WTC11 (cell line): ENCODE measurements around the gene SIGMAR1. TPM values are rescaled to one million over a fixed set of nuclear protein-coding genes. Genes with fewer than 3 reads are reported as not detected.

ENCODE experiments used
- ATAC-seq: fragments of 200-7000 bp; cut with Tn5 transposase; 2 replicates; pipeline ENCODE4 v1.10.0; 2021; ENCODE audit warnings: mild to moderate bottlenecking, moderate library complexity
- CTCF ChIA-PET: fragments of 300-600 bp; sonication (Branson Sonifier 250); formaldehyde crosslinking; loops from one replicate; lab custom pipeline; 2021; ENCODE audit warnings: antibody characterized with exemption; lab: Charles Lee
- POLR2A ChIA-PET: fragments of 350-600 bp; sonication (Branson Sonifier 250); formaldehyde crosslinking; loops from one replicate; lab custom pipeline; 2021; ENCODE audit warnings: antibody characterized with exemption; lab: Charles Lee
- DNase-seq: peaks from one replicate; pipeline ENCODE4 v3.0.0; 2021; ENCODE audit warnings: low spot score
- H3K27ac Mint-ChIP-seq: 2 replicates; pipeline ENCODE4 v1.8.0; 2021; ENCODE audit warnings: mixed read lengths
- H3K27me3 Mint-ChIP-seq: 2 replicates; pipeline ENCODE4 v1.8.0; 2021; ENCODE audit warnings: low read depth, mild to moderate bottlenecking, moderate library complexity, mixed read lengths
- H3K36me3 Mint-ChIP-seq: 2 replicates; pipeline ENCODE4 v1.8.0; 2021; ENCODE audit warnings: mixed read lengths
- H3K4me1 Mint-ChIP-seq: 2 replicates; pipeline ENCODE4 v1.8.0; 2022; ENCODE audit warnings: mixed read lengths
- H3K4me3 Mint-ChIP-seq: 2 replicates; pipeline ENCODE4 v1.8.0; 2021; ENCODE audit warnings: mild to moderate bottlenecking, moderate library complexity, mixed read lengths
- H3K9me3 Mint-ChIP-seq: 2 replicates; pipeline ENCODE4 v1.8.0; 2021; ENCODE audit warnings: mixed read lengths
- CTCF ChIP-seq: fragments of 200-600 bp; IDR thresholded peaks from 2 replicates; pipeline ENCODE4 v1.8.0; 2022; ENCODE audit warnings: antibody characterized with exemption
- IRF2 ChIP-seq: sonication (generic); formaldehyde crosslinking; IDR thresholded peaks from 2 replicates; pipeline ENCODE4 v1.8.0; 2022; ENCODE audit warnings: low read depth, missing genetic modification reagents, borderline replicate concordance
- KAT7 ChIP-seq: sonication (generic); formaldehyde crosslinking; IDR thresholded peaks from 2 replicates; pipeline ENCODE4 v1.8.1; 2023; ENCODE audit warnings: missing genetic modification reagents, mild to moderate bottlenecking, borderline replicate concordance
- MYBL2 ChIP-seq: sonication (generic); formaldehyde crosslinking; IDR thresholded peaks from 2 replicates; pipeline ENCODE4 v1.8.1; 2023; ENCODE audit warnings: mild to moderate bottlenecking, moderate library complexity, missing genetic modification reagents
- NFYB ChIP-seq: sonication (generic); formaldehyde crosslinking; conservative IDR thresholded peaks from 2 replicates; pipeline ENCODE4 v1.8.0; 2022; ENCODE audit warnings: low read depth, missing genetic modification reagents
- NR1H2 ChIP-seq: sonication (generic); formaldehyde crosslinking; IDR thresholded peaks from 2 replicates; pipeline ENCODE4 v1.9.0; 2021; ENCODE audit warnings: mild to moderate bottlenecking, moderate library complexity, missing genetic modification reagents
- NR3C1 ChIP-seq: sonication (generic); formaldehyde crosslinking; conservative IDR thresholded peaks from 2 replicates; pipeline ENCODE4 v1.8.1; 2023; ENCODE audit warnings: low read depth, mild to moderate bottlenecking, missing genetic modification reagents
- PREB ChIP-seq: sonication (generic); formaldehyde crosslinking; IDR thresholded peaks from 2 replicates; pipeline ENCODE4 v1.8.1; 2022; ENCODE audit warnings: mild to moderate bottlenecking, missing genetic modification reagents, moderate library complexity, borderline replicate concordance
- SMAD4 ChIP-seq: sonication (generic); formaldehyde crosslinking; IDR thresholded peaks from 2 replicates; pipeline ENCODE4 v1.8.0; 2022; ENCODE audit warnings: mild to moderate bottlenecking, missing genetic modification reagents
- TEAD4 ChIP-seq: sonication (generic); formaldehyde crosslinking; IDR thresholded peaks from 2 replicates; pipeline ENCODE4 v1.8.0; 2022; ENCODE audit warnings: mild to moderate bottlenecking, missing genetic modification reagents
- ZNF138 ChIP-seq: sonication (generic); formaldehyde crosslinking; conservative IDR thresholded peaks from 2 replicates; pipeline ENCODE4 v1.8.1; 2022; ENCODE audit warnings: mild to moderate bottlenecking, moderate library complexity, missing genetic modification reagents
- ZNF219 ChIP-seq: sonication (generic); formaldehyde crosslinking; IDR thresholded peaks from 2 replicates; pipeline ENCODE4 v1.8.0; 2023; ENCODE audit warnings: missing genetic modification reagents, mild to moderate bottlenecking, borderline replicate concordance
- total RNA-seq: library from RNA; stranded (reverse); gene quantifications from 3 replicates; pipeline ENCODE4 v1.2.3, GENCODE V29; 2021
- TF ChIP-seq, protein P1 (sequence below): sonication (generic); formaldehyde crosslinking; IDR thresholded peaks from 2 replicates; pipeline ENCODE4 v1.8.0; 2023; ENCODE audit warnings: missing genetic modification reagents, mild to moderate bottlenecking, borderline replicate concordance
- TF ChIP-seq, protein P2 (sequence below): sonication (generic); formaldehyde crosslinking; IDR thresholded peaks from 2 replicates; pipeline ENCODE4 v1.8.1; 2022; ENCODE audit warnings: low read depth, mild to moderate bottlenecking, moderate library complexity, missing genetic modification reagents, borderline replicate concordance
- TF ChIP-seq, protein P3 (sequence below): sonication (generic); formaldehyde crosslinking; IDR thresholded peaks from 2 replicates; pipeline ENCODE4 v1.8.0; 2022; ENCODE audit warnings: mild to moderate bottlenecking, missing genetic modification reagents
- TF ChIP-seq, protein P4 (sequence below): fragments of 250-450 bp; sonication (Bioruptor Pico); conservative IDR thresholded peaks from 2 replicates; pipeline ENCODE4 v1.9.0; 2021; ENCODE audit warnings: mild to moderate bottlenecking

Gene SIGMAR1
- total RNA-seq, 1 experiment from 2014 or later, result 108 TPM

- TF ChIP-seq, protein P1, sequence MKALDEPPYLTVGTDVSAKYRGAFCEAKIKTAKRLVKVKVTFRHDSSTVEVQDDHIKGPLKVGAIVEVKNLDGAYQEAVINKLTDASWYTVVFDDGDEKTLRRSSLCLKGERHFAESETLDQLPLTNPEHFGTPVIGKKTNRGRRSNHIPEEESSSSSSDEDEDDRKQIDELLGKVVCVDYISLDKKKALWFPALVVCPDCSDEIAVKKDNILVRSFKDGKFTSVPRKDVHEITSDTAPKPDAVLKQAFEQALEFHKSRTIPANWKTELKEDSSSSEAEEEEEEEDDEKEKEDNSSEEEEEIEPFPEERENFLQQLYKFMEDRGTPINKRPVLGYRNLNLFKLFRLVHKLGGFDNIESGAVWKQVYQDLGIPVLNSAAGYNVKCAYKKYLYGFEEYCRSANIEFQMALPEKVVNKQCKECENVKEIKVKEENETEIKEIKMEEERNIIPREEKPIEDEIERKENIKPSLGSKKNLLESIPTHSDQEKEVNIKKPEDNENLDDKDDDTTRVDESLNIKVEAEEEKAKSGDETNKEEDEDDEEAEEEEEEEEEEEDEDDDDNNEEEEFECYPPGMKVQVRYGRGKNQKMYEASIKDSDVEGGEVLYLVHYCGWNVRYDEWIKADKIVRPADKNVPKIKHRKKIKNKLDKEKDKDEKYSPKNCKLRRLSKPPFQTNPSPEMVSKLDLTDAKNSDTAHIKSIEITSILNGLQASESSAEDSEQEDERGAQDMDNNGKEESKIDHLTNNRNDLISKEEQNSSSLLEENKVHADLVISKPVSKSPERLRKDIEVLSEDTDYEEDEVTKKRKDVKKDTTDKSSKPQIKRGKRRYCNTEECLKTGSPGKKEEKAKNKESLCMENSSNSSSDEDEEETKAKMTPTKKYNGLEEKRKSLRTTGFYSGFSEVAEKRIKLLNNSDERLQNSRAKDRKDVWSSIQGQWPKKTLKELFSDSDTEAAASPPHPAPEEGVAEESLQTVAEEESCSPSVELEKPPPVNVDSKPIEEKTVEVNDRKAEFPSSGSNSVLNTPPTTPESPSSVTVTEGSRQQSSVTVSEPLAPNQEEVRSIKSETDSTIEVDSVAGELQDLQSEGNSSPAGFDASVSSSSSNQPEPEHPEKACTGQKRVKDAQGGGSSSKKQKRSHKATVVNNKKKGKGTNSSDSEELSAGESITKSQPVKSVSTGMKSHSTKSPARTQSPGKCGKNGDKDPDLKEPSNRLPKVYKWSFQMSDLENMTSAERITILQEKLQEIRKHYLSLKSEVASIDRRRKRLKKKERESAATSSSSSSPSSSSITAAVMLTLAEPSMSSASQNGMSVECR, result peak; percentile 86
- TF ChIP-seq NR1H2 (peak; percentile 74; the same call in 1 of the 2 replicates), PREB (no peak), NR3C1 (CRISPR knock-in tag) (peak; percentile 69; the same call in 1 of the 2 replicates), SMAD4 (CRISPR knock-in tag) (peak; percentile 86; the same call in 1 of the 2 replicates), ZNF138 (CRISPR knock-in tag) (no peak; the same call in 1 of the 2 replicates), KAT7 (CRISPR knock-in tag) (peak; percentile 89; the same call in 1 of the 2 replicates), MYBL2 (CRISPR knock-in tag) (no peak), TEAD4 (CRISPR knock-in tag) (peak; percentile 68; the same call in 1 of the 2 replicates), NFYB (peak; percentile 92)
- TF ChIP-seq, protein P2, sequence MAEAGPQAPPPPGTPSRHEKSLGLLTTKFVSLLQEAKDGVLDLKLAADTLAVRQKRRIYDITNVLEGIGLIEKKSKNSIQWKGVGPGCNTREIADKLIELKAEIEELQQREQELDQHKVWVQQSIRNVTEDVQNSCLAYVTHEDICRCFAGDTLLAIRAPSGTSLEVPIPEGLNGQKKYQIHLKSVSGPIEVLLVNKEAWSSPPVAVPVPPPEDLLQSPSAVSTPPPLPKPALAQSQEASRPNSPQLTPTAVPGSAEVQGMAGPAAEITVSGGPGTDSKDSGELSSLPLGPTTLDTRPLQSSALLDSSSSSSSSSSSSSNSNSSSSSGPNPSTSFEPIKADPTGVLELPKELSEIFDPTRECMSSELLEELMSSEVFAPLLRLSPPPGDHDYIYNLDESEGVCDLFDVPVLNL (CRISPR knock-in tag), result no peak
- TF ChIP-seq, protein P3, sequence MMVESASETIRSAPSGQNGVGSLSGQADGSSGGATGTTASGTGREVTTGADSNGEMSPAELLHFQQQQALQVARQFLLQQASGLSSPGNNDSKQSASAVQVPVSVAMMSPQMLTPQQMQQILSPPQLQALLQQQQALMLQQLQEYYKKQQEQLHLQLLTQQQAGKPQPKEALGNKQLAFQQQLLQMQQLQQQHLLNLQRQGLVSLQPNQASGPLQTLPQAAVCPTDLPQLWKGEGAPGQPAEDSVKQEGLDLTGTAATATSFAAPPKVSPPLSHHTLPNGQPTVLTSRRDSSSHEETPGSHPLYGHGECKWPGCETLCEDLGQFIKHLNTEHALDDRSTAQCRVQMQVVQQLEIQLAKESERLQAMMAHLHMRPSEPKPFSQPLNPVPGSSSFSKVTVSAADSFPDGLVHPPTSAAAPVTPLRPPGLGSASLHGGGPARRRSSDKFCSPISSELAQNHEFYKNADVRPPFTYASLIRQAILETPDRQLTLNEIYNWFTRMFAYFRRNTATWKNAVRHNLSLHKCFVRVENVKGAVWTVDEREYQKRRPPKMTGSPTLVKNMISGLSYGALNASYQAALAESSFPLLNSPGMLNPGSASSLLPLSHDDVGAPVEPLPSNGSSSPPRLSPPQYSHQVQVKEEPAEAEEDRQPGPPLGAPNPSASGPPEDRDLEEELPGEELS (CRISPR knock-in tag), result peak; percentile 73
- TF ChIP-seq, protein P4, sequence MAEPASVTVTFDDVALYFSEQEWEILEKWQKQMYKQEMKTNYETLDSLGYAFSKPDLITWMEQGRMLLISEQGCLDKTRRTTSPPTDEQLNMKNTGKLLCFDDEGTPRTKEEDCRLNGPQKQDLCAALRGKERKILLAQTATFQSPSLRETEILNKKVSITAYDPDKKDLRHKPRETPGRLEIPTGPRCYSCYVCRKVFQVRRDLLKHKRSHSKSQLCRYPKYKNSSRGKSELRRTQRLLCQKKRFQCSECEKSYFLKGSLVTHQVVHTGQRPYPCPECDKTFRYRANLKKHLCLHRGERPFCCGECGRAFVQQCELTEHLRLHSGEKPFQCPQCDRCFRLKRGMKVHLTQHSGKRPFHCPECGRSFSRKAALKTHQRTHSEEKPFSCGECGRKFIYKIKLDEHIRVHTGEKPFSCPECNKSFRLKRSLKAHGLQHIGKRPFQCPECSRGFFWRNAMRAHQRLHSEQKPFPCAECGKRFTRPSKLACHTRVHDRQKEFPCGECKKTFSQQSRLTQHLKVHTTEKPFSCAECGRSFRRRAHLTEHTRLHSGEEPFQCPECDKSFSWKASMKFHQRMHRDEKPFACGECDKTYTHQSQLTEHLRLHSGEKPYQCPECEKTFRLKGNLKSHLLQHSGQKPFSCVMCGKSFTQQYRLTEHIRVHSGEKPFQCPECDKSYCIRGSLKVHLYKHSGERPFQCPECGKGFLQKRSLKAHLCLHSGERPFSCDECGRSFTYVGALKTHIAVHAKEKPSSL (CRISPR knock-in tag), result no peak
Observed at GRCh38 chr9:34637356-34638137, at the start of gene SIGMAR1 (continued).

- ChIA-PET POLR2A (no interaction called here), CTCF (interaction anchor here (1.4 to 9.0 kb wide), 3 partner anchors 14 to 53 kb away, joined by 3 to 60 read pairs (median 23); no protein-coding TSS in a partner anchor)
- Mint-ChIP-seq H3K27ac (no peak overlapping the region), H3K4me3 (no peak overlapping the region), H3K27me3 (no peaks in the 10 kb centered on the region), H3K4me1 (peaks cover 16% of the 10 kb centered on the region), H3K9me3 (no peaks in the 10 kb centered on the region), H3K36me3 (no peaks in the 10 kb centered on the region)
- ATAC-seq, result no peak
- DNase-seq, result no peak
- TF ChIP-seq CTCF, result no peak
- no peak for TF ChIP-seq ZNF219 (CRISPR knock-in tag)
- no peak for TF ChIP-seq IRF2 (CRISPR knock-in tag)
- TF ChIP-seq, protein P4 (CRISPR knock-in tag), result no peak
Observed at GRCh38 chr9:34686732-34687131, 49.1 kb upstream of the SIGMAR1 start.
